ENCODE data around the gene EXOC6B.
A peak's percentile ranks its signal among the peaks of the same experiment; 100 is the strongest.

Gene EXOC6B

DNA sequence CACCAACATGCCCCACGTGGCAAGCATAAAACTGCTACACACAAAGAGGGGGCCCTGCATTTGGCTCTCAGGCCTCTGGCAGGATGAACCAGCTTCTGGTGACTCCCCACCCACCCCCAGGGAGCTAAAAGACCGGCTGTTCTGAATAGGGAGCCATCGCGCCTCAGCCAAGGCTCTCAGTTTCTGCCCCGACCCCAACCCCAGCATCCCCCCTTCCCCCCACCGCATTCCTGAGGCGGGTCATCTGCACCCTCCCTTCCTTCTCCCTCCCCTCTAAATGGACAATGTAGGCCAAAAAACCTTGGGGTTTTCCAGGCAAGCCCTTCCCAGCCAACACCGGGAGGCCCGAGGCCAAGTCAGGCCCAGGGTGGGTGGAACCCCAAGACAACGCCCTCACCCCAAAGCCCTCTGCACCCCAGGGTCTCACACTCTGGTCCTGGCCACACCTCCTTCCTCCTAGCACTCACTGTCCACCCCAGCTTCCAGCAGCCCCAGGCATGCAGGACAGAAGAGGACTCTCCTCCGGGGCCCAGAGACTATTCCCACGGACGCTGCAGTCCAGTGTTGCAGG, 683.9 kb downstream of the EXOC6B start:
- DNase-seq = no peak

DNA sequence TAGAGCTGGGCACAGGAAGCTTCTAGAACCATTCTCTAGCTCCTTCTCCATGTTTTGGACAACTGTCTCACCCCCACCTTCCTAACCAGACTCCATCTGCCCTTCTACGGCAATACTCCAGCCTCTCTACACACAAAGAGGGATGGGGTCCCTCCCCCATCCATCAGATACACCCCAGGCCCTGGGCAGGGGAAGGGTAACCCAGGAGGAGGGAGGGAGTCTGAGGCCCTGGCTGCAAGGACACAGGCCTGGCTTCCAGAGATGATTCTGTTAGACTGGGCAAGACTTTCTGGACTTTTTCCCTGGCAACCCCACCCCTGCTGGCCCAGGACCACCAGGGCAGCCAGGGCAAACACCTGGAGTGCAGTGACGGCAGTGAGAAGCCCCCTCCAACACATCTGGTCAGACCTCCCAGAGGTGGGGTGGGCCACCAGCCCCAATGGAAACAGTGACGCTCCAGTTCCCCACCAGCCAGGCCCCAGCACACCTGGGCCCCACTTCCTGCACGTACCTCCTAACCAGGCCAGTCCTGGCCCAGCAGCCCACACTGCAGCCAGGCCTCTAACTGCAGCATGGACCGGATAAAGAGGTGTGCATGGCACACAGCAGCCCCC, 684.7 kb downstream of the EXOC6B start:
- DNase-seq = no peak

DNA sequence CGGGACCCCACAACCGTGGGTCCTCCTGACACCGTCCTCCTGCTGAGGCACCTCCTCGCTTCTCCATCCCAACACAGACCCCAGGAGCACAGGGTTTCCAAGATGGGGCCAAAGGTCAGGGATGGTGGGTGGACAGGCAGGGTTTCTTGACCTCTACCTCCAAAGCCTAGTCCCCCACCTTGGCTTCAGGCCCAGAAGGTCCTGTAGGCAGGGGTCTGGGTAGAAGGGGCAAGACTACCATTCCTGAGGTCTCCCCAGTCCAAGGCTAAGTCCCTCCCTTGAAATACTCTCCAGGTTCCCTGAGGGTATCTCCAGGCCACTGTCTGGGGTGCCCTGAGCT, 685.2 kb downstream of the EXOC6B start:
- no peak for DNase-seq

DNA sequence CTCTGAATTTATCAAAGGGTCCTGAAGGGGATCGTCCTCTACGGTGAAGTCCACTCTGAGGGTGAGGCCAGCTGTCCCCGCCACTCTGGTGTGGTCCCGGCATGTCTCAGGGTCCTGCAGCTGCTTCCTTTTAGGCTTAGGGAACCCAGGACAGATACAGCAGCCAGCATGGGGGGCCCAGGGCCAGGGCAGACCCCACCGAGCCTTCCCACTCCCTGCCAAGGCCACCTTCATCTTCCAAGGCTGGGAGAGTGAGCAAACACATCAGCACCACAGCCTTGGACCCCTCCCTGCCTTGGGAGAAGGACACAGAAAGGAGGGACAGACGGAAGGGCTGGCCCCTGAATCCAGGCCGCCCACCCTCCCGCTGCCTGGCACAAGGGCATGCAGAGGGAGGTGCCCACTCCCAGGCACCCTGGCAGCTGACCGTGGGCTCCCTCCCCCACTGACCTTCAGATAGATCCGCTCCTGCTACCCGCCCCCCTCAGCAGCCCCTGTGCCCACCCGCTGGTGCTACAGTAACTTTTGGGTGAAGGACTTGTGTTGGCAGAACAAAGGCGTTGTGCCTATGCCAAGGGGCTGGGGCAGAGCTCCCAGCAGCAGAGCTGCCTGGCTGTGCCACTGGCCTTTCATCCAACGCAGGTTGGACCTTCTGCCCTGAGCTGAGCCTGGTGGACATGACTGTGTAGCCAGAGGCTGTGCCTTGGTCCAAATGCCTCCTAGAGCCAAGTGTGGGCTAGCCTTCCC, 685.8 kb downstream of the EXOC6B start:
- no peak for DNase-seq

DNA sequence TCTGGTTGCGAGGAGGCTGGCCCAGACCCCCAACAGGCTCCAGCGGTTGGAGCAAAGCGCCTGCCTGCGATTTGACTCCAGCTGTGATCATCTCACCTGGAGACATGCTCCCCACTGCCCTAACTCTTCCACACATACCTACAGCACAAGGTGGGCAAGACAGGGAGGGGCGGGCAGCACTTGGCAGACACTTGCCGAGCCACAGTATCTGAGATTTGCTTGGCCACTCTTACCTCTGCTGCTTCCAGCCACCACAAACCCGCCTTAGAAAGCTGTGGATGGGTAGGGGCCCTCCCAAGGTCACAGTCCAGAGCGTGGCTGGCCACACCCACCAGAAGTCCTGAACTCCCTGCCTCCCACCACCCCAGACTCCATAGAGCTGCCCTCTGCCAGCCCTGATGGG, 686.4 kb downstream of the EXOC6B start:
- no peak for DNase-seq

DNA sequence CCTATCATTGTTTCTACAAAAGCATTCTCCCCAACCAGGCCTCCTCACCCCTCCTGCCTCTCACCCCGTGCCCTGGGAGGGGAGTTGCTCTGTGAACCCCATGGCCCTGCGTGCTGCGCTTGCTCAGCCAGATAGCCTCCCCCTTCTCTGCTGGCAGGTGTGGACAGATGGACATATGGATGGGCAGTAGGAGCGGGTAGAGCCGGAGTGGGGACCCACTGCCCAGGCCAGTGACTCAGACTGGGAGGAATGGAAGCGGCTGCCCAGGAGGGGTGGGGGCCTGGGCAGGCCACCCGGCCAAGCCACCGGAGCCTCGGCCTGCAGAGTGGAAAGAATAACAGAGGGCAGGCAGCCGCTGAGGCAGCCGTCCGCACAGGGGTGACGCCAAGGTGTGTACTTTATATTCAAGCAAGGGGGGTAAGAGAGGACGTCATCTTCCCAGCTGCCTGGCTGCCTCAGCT, 686.9 kb downstream of the EXOC6B start:
- DNase-seq = no peak

DNA sequence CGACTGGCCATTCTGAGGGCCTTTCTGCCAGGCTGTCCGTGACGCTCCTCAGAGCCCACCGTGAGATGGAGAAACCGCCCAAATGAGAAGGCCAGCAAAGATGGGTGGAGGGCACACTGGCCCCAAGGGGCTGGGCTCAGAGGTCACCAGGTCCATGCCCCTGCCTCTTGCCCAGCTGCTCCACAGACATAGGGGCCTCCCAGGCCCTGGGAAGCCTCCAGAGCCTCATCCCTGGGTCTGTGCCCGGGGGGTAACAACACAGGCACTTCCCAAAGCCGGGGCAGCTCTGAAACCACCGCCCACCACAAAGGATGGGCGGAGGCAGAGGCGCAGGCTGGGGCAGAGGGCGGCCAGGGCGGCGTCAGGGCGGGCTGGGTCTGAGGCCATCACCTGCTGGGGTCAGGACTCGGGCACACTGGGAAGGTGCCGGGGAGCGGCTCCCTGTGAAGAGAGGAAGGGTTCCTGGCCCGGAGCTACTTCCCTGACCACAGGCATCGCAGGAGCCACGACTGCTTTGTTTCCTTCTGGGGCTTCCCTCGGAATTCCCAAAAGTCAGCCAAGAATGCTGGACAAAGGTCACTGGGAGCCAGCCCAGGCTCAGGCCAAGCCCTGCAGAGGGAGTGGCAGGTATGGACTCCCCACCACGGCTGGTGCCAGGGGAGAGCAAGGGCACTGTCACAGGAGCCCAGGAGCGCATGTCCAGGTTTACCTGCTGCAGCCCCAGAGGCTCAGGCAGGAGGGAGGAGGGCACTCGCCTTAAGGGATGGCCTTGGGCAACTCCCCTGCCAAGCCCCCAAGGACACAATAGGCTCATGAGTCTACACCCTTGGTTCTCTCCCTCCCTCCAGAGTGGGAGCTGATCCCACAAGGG, 687.6 kb downstream of the EXOC6B start:
- DNase-seq = no peak

DNA sequence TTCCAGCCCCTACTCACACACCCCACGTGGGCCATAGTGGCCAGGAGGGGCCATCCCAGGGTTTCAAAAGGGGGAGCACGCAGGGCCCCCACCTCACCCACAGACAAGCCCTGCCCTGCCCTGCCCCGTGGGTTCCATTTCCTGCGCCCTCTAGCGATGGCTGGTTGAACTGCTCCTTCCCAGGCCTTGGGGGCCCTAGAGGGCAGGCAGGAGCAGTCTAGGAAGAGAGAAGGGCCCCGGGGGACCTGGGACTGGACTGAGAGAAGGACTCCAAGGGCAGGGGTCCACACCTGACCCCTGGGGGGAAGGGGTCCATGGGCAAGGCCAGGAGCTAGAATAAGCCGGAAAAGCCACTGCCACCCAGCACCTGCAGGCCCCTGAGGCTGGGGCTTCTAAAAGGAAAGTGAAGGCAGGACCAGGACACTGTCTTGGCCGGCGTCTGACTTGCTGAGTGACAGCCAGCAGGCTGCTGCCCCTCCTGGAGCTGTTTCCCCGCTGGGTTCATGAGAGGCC, 688.3 kb downstream of the EXOC6B start:
- peak; percentile 80 for DNase-seq

DNA sequence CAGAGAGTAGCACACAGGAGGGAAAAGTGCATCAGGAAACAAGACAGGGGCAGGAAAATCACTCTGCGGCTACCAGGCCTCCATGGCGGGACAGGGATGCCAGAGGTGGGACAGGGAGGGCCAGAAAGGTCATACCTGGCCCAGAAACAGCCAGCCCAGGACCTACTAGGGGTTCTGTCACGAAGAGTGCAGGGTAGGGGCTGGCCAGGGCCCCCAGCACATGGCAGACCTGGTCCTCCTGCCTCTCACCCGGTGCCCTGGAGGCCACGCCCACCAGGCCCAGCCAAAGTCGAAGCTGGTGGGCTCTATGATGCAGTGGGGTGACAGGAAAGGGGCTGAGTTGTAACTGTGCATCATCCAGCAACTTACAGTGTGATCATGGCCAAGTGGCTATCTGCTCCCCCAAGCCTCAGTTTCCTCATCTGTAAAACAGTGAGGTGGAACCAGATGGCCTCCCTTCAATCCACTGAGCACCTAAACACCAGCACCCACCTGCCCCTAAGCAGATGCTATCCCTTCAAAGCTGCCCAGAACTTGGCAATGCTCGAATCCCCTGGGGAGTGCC, 688.8 kb downstream of the EXOC6B start:
- DNase-seq = no peak

DNA sequence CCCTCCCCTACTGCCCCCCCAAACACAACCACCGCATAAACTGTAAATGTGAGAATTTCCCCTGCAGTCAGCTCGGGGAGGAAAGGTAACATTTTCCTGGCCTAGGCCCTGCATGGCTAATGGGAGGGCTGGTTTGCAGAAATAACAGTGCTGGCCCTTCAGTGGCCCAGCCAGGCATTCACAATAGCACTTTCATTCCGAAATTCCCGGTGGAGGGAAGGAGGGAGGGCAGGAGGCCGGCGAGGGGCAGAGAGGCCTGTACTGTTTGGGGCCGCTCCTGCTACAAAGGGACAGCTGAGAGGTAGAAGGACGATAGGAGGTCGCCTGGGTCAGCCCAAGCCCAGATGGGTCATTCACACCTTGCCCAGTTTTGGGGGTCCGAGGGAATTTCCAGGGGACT, 689.5 kb downstream of the EXOC6B start:
- no peak for DNase-seq

DNA sequence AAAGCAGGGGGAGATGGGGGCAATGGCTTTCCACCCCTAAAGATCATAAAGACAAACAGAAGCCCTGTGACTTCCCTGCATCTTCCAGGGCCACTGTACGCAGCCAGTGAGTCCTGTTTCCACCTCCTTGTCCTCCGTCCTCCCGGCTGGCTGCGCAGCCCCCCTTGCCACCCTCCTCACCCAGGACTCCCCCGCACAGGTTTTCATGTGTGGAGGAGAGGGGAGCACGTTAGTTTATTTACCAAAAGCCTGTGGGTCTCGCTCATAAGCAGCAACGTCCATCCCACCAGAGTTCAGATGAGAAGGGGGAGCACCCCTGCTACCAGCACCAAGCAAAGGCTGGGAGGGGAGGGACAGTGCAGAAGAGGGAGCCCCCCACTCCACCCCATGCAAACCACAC, 689.9 kb downstream of the EXOC6B start:
- DNase-seq = no peak

DNA sequence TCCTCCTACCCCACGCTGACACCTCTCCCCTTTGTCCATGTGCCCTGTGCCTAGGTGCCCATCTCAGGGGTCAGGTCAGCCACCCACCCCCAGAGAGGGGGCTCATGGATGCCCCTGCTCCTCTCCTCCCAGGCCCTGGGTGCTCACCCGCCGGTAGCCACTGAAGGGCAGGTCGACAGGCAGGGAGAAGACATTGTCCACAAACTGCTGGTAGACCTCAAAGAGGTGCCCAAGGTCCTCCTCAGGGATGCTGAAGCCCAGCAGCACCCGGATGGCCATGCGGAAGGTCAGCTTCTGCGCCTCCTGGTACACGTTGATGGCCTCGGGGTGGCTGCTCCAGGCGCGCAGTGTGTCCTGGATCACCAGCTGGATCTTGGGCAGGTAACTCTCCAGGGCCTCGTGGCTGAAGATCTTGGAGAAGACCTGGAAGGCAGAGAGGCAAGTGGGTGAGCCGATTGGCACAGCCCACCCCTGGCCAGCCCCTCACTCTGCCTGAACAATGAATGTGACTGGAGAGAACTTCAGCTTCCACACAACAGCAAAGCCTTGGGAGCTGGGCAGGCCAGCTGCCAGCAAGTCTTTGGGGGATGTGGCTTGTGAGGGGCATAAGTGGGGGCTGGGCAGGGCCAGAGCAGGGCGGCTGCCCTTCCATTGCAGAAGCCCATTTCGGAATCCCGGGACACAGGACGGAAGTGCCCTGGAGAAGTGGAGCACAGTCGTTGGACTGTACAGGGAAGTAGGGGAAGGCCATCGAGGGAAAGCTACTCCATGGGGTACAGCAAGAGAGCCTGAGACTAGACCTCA, 690.6 kb downstream of the EXOC6B start:
- DNase-seq = no peak

DNA sequence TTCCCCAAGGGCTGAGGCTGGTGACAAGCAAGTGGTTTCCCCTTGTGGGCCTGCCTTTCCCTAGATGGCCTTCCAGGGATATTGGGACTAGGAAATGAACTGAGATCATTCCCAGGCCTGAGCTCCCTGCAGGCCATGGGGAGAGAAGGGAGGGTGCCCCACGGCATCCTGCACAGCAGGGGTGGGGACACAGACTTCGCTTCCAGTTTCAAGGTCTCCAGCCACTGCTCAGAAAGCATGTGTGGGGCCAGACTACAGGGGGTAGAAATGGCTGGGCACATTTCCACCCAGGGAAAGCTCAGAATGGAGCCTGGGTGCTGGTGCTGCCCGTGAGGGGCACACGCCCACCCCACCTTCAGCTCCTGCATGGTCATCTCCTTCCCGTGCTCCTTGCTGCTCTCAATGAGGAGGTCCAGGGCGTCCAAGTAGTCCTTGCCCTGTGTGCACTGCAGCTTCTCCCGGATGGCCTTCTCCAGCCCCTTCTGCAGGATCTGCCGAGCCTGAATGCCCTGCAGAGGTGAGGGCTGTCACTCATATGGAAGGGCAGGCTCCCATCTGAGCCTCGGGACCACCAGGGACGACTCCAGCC, 691.3 kb downstream of the EXOC6B start:
- no peak for DNase-seq

DNA sequence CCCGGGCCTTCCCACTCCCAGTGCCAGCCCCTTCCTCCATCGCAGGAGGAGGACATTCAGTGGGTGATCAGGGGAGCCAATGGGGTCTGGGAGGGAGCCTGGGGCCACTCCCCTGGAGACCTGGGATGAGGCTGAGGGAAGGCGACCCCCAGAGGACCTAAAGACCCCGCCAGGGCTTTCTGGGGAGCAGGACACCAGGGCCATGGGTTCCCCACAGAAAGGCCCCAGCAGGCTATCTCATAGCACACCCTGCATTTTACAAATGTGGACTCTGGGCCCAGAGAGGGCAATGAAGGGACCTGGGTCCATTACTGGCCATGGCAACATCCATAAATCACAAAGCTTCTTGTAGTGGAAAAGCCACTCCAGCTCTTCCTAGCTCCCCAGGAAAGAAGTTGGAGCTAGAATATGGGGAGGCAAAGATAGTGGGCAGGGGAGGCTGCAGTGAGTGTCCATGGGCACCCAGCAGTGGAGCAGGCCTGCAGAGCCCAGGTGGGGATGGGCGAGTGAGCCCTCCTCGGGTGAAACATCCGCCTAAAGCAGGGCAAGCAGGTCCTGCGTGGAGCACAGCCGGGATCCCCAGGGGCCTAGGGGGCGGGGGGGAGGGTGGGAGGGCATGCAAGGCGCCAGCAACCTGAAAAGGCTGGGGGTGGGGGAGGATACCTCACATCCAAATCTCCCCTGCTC, 692.0 kb downstream of the EXOC6B start:
- DNase-seq = no peak

DNA sequence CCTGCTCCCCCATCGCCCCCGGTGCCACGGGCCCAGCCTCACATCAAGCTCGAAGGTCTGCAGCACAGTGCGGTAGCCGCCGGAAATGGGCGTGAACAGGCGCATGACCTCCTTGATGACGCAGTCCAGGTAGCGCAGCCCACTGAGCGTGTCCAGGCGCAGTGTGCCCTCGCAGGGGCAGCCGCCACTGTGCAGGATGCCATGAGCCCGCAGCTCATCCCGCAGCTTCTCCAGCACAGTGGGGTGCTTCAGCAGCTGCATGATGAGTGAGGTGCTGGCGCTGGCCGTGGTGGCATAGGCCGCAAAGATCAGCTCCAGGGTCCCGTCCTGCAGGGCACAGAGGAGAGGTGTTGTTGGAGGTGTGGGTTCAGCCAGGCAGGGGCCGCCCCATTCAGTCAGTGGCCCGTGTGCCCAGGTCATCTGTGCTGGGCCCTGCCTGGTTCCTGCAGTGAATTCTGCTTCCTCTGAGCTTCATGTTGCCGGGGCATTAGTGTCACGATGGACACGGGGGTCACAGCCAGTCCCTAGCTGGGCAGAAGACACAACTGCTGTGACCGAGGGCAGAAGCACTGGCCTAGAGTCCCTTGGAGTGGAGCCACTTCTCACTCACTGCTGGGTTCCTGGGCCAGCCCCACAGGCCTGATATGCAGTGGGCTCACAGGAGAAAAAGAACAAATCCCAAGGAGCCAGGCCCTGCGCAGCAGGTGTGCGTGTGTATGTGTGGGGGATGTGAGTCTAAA, 692.7 kb downstream of the EXOC6B start:
- no peak for DNase-seq

DNA sequence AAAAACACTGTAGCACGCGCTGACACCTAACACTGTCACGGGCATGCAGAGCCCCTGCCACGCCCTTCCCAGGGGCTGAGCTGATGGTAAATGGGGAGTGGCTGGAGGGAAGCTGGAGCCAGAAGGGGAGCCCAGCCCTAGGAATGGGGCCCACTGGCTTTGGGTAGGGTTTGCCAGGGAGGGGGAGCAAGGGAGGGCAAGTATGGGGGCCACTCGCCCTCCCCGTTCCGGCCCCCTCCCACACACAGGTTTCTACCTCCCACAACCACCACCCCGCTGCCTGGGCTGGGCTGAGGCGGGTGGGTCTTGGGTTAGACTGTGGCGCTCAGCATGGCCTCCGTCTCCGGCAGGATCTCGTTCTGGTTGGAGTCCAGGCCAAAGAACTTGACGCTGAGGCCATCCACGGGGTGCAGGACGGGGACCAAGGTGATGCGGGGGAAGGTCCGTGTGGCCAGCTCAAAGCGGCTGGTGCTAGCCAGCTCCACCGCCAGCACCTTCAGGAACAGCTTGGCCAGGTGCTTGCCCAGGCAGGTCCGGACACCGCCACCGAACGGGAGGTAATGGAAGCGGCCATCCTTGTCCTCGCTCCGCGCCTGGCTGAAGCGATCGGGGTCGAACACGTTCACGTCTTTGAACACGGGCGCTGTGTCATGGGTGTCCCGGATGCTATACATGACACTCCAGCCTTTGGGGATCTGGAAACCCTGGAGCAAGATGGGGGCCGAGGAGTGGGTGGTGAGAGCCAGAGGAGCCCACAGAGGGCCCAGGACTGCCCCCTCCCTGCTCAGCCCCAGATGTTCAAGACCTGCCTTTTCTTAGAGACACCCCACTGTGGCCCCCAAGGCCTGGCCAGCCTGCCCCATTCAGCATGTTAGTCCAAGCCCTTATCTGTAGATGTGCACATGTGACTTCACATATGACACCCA, 693.7 kb downstream of the EXOC6B start:
- no peak for DNase-seq

DNA sequence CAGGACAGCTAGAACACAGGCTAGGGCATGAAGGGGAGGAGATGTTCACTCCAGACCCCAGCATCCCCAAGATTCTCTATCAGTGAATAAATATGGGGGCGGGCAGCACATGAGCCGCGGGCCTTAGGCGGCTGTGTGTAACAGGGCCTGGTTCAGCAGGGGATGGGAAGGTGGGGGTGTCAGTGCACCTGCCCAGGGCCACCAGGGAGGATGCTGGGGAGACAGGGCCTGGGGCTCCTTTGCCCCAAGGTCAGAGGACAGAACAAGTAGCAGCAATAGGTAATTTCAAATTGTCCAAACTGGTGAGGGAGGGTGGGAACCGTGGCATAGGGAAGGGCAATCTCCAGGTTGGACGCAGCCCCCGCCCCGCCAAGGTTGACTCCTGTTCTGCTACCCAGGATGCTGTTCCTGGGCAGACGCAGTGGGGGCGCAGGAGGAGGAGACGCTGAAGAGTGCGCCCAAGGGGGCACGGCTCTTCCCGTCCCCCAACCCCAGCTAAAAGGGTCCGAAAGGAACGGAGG, 694.4 kb downstream of the EXOC6B start:
- no peak for DNase-seq

DNA sequence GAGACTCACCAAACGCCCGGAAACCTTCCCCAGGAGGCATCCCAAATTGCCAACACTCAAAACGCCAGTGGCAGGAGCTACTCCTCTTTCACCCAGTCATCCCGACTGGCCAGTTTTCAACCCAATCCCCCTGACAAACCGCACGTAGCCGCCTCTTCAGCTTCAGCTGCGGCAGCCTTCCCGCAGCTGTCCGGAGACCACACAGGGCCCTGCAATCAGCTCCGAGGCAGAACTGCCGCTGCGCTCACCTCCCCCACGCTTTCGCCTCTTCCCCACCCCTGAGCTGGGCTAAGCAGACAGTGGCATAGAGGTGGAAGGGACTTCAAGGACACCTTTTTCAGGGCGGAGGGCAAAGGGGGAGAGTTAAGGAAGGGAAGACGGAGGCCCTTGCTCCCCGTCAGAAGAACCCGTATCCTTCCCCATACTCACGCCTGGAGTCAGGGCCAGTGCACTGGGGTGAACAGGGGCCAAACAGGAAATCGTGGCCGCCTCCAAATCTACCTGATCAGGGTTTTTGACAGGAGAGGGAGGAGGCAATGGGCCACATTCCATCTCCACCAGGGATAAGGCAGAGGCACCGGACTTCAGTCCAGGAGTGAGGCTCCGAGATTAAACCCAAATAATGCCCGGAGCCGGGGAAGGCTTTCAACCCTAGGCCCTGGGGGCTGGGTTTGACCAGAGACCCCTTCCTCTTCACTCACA, 695.0 kb downstream of the EXOC6B start:
- no peak for DNase-seq
